Stomach (tissue), 9 donors: Measurements from ENCODE around the gene CLEC10A. TPM values are rescaled to one million over a fixed set of nuclear protein-coding genes. Genes with fewer than 3 reads are reported as not detected.

Experiments
- DNase-seq, 2 donors: peaks; one replicate each; pipeline versions ENCODE4 v3.0.0 to v3.0.0-alpha.2; 2013 to 2019
- H3K27ac ChIP-seq, 5 donors: fragments of 200-600 bp in 4 of 5; sonication (generic) in 4 of 5; one replicate each; pipeline ENCODE4 v1.5.1; 2013 to 2019; ENCODE audit warnings: mild to moderate bottlenecking in 1 of 5, moderate library complexity in 1 of 5
- H3K27me3 ChIP-seq, 3 donors: fragments of 200-600 bp; sonication (generic); one replicate each; pipeline ENCODE4 v1.5.1; 2017 to 2019; ENCODE audit warnings: mixed run types in 1 of 3
- H3K36me3 ChIP-seq, 4 donors: fragments of 200-600 bp; sonication (generic); 1 replicate in 3 of 4; 2 replicates in 1 of 4; pipeline ENCODE4 v1.5.1; 2016 to 2019
- H3K4me1 ChIP-seq, 4 donors: fragments of 200-600 bp; sonication (generic); one replicate each; pipeline ENCODE4 v1.5.1; 2016 to 2019
- H3K4me3 ChIP-seq, 4 donors: fragments of 200-600 bp; sonication (generic) in 3 of 4; one replicate each; pipeline ENCODE4 v1.5.1; 2016 to 2019; ENCODE audit warnings: mild to moderate bottlenecking in 1 of 4
- H3K9me3 ChIP-seq, 4 donors: fragments of 200-600 bp; sonication (generic); one replicate each; pipeline ENCODE4 v1.5.1; 2016 to 2019
- CTCF ChIP-seq, 7 experiments: fragments of 450-650 bp in 4 of 7; fragments of 200-600 bp in 3 of 7; sonication (generic) in 3 of 7; IDR thresholded peaks; one replicate each; pipeline ENCODE4 v1.5.1; 2016 to 2019; ENCODE audit warnings: antibody characterized with exemption in 7 of 7, control low read depth in 2 of 7, mild to moderate bottlenecking in 1 of 7
- EP300 ChIP-seq: sonication (generic); formaldehyde crosslinking; IDR thresholded peaks from one replicate; pipeline ENCODE4 v1.6.1; 2017; ENCODE audit warnings: antibody characterized with exemption
- POLR2A ChIP-seq, 4 donors: fragments of 450-650 bp; IDR thresholded peaks; one replicate each; pipeline ENCODE4 v1.6.1; 2016; ENCODE audit warnings: antibody characterized with exemption in 4 of 4, control low read depth in 2 of 4, mild to moderate bottlenecking in 1 of 4, moderate library complexity in 1 of 4
- POLR2AphosphoS5 ChIP-seq, 3 donors: sonication (generic); formaldehyde crosslinking; IDR thresholded peaks; one replicate each; pipeline ENCODE4 v1.6.1; 2016; ENCODE audit warnings: antibody characterized with exemption in 3 of 3
- WGBS, 5 donors: extraction: QIAGEN DNeasy Blood & Tissue Kit in 3 of 5; methylation state at CpG; one replicate each; pipeline versions ENCODE4 v1.1.5 to v1.1.7; 2013 to 2018; 5-methylcytosine and 5-hydroxymethylcytosine counted together
- intact Hi-C: fragments of 100-400 bp; cut with DNase I; formaldehyde crosslinking; loops from one replicate; pipeline ENCODE4 v1.15.1; 2023; ENCODE audit warnings: low total_unique reads
- polyA plus RNA-seq, 3 donors: library from polyadenylated mRNA; stranded (reverse); fragments of 200-250 nt; gene quantifications; one replicate each; pipeline ENCODE4 v1.2.3, GENCODE V29; 2013
- small RNA-seq, 4 donors: library from RNA; depleted of rRNA; stranded (forward); fragments of <200 nt; gene quantifications; one replicate each; pipeline ENCODE3, GENCODE V24; 2016
- total RNA-seq, 5 donors: library from RNA; depleted of rRNA; stranded (reverse); fragments of >200 nt; gene quantifications; one replicate each; pipeline versions ENCODE4 v1.1.0 to v1.2.3, GENCODE V29; 2014 to 2016
- donor health status: healthy with polysubstance abuse.
- donor health status: Bipolar disorder and iron deficiency.
- donor health status: healthy.

The CLEC10A gene
- total and polyA plus RNA-seq, 8 donors: 0.75 to 6.6 (median 2.2) TPM; not detected in 3

DNA sequence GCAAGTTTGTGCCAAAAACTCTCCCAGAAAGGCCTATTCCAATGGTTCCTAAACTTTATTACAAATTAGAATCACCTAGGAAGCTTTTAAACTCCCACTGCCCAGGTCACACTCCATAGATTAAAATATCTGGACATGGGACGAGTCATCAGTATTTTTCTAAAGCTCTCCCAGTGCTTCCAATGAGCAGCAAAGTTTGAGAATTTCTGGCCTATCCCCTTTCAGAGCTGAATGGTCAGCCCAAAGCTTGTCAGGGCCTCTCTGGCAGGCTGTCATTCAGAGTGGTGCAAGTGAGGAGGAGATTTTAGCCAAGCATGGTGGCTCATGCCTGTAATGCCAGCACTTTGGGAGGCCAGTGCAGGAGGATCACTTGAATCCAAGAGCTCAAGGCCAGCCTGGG lies 54.8 kb downstream of the CLEC10A start:
- intact Hi-C loops: no loop called here
- H3K4me3 ChIP-seq: no peak overlapping the region

More for the DNA sequence above, 54.8 kb downstream of the CLEC10A start:
- no peak for DNase-seq
- no peaks in the 10 kb centered on the region for H3K36me3 ChIP-seq
- H3K27me3 ChIP-seq: peaks cover 3 to 24% (median 10%) of the 10 kb centered on the region in 3 donors
- H3K4me1 ChIP-seq: peaks cover 24 to 38% (median 36%) of the 10 kb centered on the region in 4 donors
- WGBS, 5 donors: 55 to 89% (median 81%) methylated on average over 1 of the region's 1 CpG
- no peak for TF ChIP-seq POLR2AphosphoS5 (IDR thresholded peaks at IDR 0.05)
- no peak for TF ChIP-seq POLR2A (IDR thresholded peaks at IDR 0.05)
- TF ChIP-seq CTCF (IDR thresholded peaks at IDR 0.05): no peak
- no peak for TF ChIP-seq EP300
- peak overlapping the region in 1 of 5 donors; percentile 5 for H3K27ac ChIP-seq
- H3K9me3 ChIP-seq: no peaks in the 10 kb centered on the region

Small RNA genes lying within 50 kb of the gene (small RNA-seq; reads per million reads assigned to genes)
- 0 reads per million in 4 donors for gene AC120057.1

Other genes starting within 250 kb of the CLEC10A start
- 1 to 10 TPM in 1 of 5 donors, under 1 TPM in 1, not detected in 3; 0.55 to 2.2 TPM for gene TEKT1, start 248.5 kb downstream of the CLEC10A start, total RNA-seq
- gene TEKT1, start 248.5 kb downstream of the CLEC10A start, polyA plus RNA-seq: not detected
- under 1 TPM in 1 of 5 donors, not detected in 4; 0.92 TPM for gene ALOX12, start 84.2 kb downstream of the CLEC10A start, total RNA-seq
- 1 to 10 TPM in 1 of 3 donors, not detected in 2; 3.4 TPM for gene ALOX12, start 84.2 kb downstream of the CLEC10A start, polyA plus RNA-seq
- 100 to 1,000 TPM in 2 of 5 donors, 10 to 100 TPM in 3; 12.3 to 173 (median 78.8) TPM for gene RNASEK, start 67.6 kb downstream of the CLEC10A start, total RNA-seq
- 100 to 1,000 TPM; 243 to 390 (median 247) TPM for gene RNASEK, start 67.6 kb downstream of the CLEC10A start, polyA plus RNA-seq
- 1 to 10 TPM in 3 of 5 donors, not detected in 2; 1.3 to 5.5 (median 2.9) TPM for gene BCL6B, start 57.2 kb downstream of the CLEC10A start, total RNA-seq
- 1 to 10 TPM; 2.2 to 5.0 (median 4.3) TPM for gene BCL6B, start 57.2 kb downstream of the CLEC10A start, polyA plus RNA-seq
- 1 to 10 TPM in 1 of 5 donors, not detected in 4; 2.9 TPM for gene SLC16A13, start 44.2 kb downstream of the CLEC10A start, total RNA-seq
- 1 to 10 TPM in 1 of 3 donors, under 1 TPM in 1, not detected in 1; 0.56 to 1.4 TPM for gene SLC16A13, start 44.2 kb downstream of the CLEC10A start, polyA plus RNA-seq
- not detected for gene SLC16A11, start 36.2 kb downstream of the CLEC10A start, total RNA-seq
- 1 to 10 TPM in 2 of 3 donors, under 1 TPM in 1; 0.68 to 3.7 (median 2.3) TPM for gene SLC16A11, start 36.2 kb downstream of the CLEC10A start, polyA plus RNA-seq
- 1 to 10 TPM in 2 of 5 donors, not detected in 3; 1.4 to 2.2 TPM for gene ASGR2, start 34.6 kb upstream of the CLEC10A start, total RNA-seq
- under 1 TPM in 1 of 3 donors, not detected in 2; 0.73 TPM for gene ASGR2, start 34.6 kb upstream of the CLEC10A start, polyA plus RNA-seq
- under 1 TPM in 2 of 5 donors, not detected in 3; 0.87 to 0.92 TPM for gene ASGR1, start 99.1 kb upstream of the CLEC10A start, total RNA-seq
- gene ASGR1, start 99.1 kb upstream of the CLEC10A start, polyA plus RNA-seq: 1 to 10 TPM; 1.9 to 6.0 (median 2.5) TPM
- 10 to 100 TPM in 3 of 5 donors, 1 to 10 TPM in 2; 3.2 to 26.3 (median 10.6) TPM for gene DLG4, start 139.6 kb upstream of the CLEC10A start, total RNA-seq
- 10 to 100 TPM in 1 of 3 donors, 1 to 10 TPM in 2; 5.8 to 11.5 (median 7.0) TPM for gene DLG4, start 139.6 kb upstream of the CLEC10A start, polyA plus RNA-seq
- 1,000 to 10,000 TPM in 3 of 5 donors, 100 to 1,000 TPM in 2; 348 to 3,058 (median 1,195) TPM for gene ACADVL, start 139.7 kb upstream of the CLEC10A start, total RNA-seq
- 100 to 1,000 TPM; 651 to 783 (median 654) TPM for gene ACADVL, start 139.7 kb upstream of the CLEC10A start, polyA plus RNA-seq
- 100 to 1,000 TPM in 1 of 5 donors, 10 to 100 TPM in 4; 16.9 to 114 (median 19.7) TPM for gene DVL2, start 154.3 kb upstream of the CLEC10A start, total RNA-seq
- gene DVL2, start 154.3 kb upstream of the CLEC10A start, polyA plus RNA-seq: 10 to 100 TPM; 12.1 to 14.5 (median 14.5) TPM
- 10 to 100 TPM in 3 of 5 donors, 1 to 10 TPM in 2; 5.2 to 26.2 (median 14.0) TPM for gene PHF23, start 159.2 kb upstream of the CLEC10A start, total RNA-seq
- 10 to 100 TPM; 21.3 to 27.2 (median 21.5) TPM for gene PHF23, start 159.2 kb upstream of the CLEC10A start, polyA plus RNA-seq
- gene GABARAP, start 162.2 kb upstream of the CLEC10A start, total RNA-seq: 100 to 1,000 TPM; 111 to 419 (median 206) TPM
- gene GABARAP, start 162.2 kb upstream of the CLEC10A start, polyA plus RNA-seq: 1,000 to 10,000 TPM in 1 of 3 donors, 100 to 1,000 TPM in 2; 773 to 1,252 (median 934) TPM
- 10 to 100 TPM; 23.9 to 82.8 (median 54.0) TPM for gene CTDNEP1, start 171.5 kb upstream of the CLEC10A start, total RNA-seq
- gene CTDNEP1, start 171.5 kb upstream of the CLEC10A start, polyA plus RNA-seq: 10 to 100 TPM; 71.8 to 85.1 (median 75.9) TPM
- gene ELP5, start 172.0 kb upstream of the CLEC10A start, total RNA-seq: 10 to 100 TPM in 3 of 5 donors, 1 to 10 TPM in 1, not detected in 1; 8.4 to 19.5 (median 13.6) TPM
- gene ELP5, start 172.0 kb upstream of the CLEC10A start, polyA plus RNA-seq: 10 to 100 TPM; 24.4 to 45.2 (median 28.5) TPM
- gene CLDN7, start 182.2 kb upstream of the CLEC10A start, total RNA-seq: 100 to 1,000 TPM in 1 of 5 donors, 10 to 100 TPM in 2, 1 to 10 TPM in 2; 1.8 to 829 (median 17.4) TPM
- 100 to 1,000 TPM in 1 of 3 donors, 1 to 10 TPM in 2; 3.1 to 114 (median 9.9) TPM for gene CLDN7, start 182.2 kb upstream of the CLEC10A start, polyA plus RNA-seq
- gene SLC2A4, start 201.5 kb upstream of the CLEC10A start, total RNA-seq: 10 to 100 TPM in 2 of 5 donors, 1 to 10 TPM in 3; 3.5 to 26.6 (median 7.0) TPM
- 10 to 100 TPM in 1 of 3 donors, 1 to 10 TPM in 1, under 1 TPM in 1; 0.92 to 15.9 (median 1.4) TPM for gene SLC2A4, start 201.5 kb upstream of the CLEC10A start, polyA plus RNA-seq
- gene YBX2, start 214.4 kb upstream of the CLEC10A start, total RNA-seq: 10 to 100 TPM in 1 of 5 donors, 1 to 10 TPM in 1, under 1 TPM in 2, not detected in 1; 0.43 to 72.4 (median 1.1) TPM
- gene YBX2, start 214.4 kb upstream of the CLEC10A start, polyA plus RNA-seq: 1 to 10 TPM; 1.2 to 6.5 (median 1.8) TPM
- 100 to 1,000 TPM in 4 of 5 donors, 10 to 100 TPM in 1; 86.9 to 189 (median 137) TPM for gene EIF5A, start 227.4 kb upstream of the CLEC10A start, total RNA-seq
- 100 to 1,000 TPM; 341 to 438 (median 394) TPM for gene EIF5A, start 227.4 kb upstream of the CLEC10A start, polyA plus RNA-seq
- gene GPS2, start 235.1 kb upstream of the CLEC10A start, total RNA-seq: 10 to 100 TPM; 23.9 to 91.6 (median 55.9) TPM
- 10 to 100 TPM; 74.3 to 84.9 (median 79.7) TPM for gene GPS2, start 235.1 kb upstream of the CLEC10A start, polyA plus RNA-seq
- 10 to 100 TPM; 17.8 to 84.0 (median 36.4) TPM for gene NEURL4, start 249.1 kb upstream of the CLEC10A start, total RNA-seq
- gene NEURL4, start 249.1 kb upstream of the CLEC10A start, polyA plus RNA-seq: 10 to 100 TPM in 2 of 3 donors, 1 to 10 TPM in 1; 6.9 to 22.2 (median 15.6) TPM